Measurements from ENCODE around the gene TUBB3.

TUBB3 gene

DNA sequence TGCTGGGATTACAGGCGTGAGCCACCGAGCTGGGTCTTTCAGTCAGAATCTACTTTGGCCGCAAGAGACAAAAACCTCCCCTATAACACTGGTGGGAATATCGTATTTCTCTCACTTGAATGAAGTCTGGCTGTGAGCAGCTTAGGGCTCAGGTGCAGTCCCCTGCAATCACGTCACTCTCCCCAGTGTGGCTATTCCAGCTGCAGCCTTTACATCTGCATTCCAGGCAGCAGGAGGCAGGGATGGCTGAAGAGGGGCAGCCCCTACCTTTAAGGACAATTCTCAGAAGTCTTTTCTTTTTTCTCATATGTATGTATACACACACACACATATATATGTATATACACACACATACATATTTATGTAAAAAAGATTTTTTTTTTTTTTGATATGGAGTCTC, 28.4 kb downstream of the TUBB3 start:
- TF ChIP-seq FOXP2 (optimal IDR thresholded peaks at IDR 0.05; ENCODE audit: control extremely low read depth, extremely low read length, insufficient read depth) (no peak), EZH2 (IDR thresholded peaks at IDR 0.05) (no peak), POLR2AphosphoS5 (IDR thresholded peaks at IDR 0.05; ENCODE audit: borderline replicate concordance, low read depth, low read length) (no peak)
- Histone ChIP-seq H3K36me3 (ENCODE audit: insufficient read depth, low read length) (no peaks in the 10 kb centered on the region), H3K9me3 (ENCODE audit: low read depth, low read length) (no peaks in the 10 kb centered on the region), H3K27ac (no peak overlapping the region), H3K4me3 (no peak overlapping the region), H3K9ac (ENCODE audit: insufficient read length) (no peak overlapping the region)
- no peak for DNase-seq (ENCODE audit: low read depth, low spot score)

DNA sequence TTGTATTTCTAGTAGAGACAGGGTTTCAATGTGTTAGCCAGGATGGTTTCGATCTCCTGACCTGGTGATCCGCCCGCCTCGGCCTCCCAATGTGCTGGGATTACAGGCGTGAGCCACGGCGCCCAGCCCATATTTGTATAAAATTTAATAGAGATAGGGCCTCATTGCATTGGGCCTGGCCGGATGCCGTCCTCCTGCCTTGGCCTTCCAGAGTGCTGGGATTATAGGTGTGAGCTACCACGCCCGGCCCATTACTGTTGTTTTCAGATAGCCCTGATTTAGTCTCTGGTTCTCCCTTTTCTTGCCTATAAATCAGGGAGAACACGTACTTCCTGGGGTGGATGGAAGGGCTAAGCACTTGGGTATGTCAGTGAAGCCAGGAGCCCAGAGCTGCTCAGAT, 28.9 kb downstream of the TUBB3 start:
- Histone ChIP-seq H3K9ac (ENCODE audit: insufficient read length) (no peak overlapping the region), H3K4me3 (no peak overlapping the region), H3K9me3 (ENCODE audit: low read depth, low read length) (no peaks in the 10 kb centered on the region), H3K27ac (no peak overlapping the region), H3K36me3 (ENCODE audit: insufficient read depth, low read length) (no peaks in the 10 kb centered on the region)
- no peak for DNase-seq (ENCODE audit: low read depth, low spot score)
- TF ChIP-seq POLR2AphosphoS5 (IDR thresholded peaks at IDR 0.05; ENCODE audit: borderline replicate concordance, low read depth, low read length), result no peak
- no peak for TF ChIP-seq EZH2 (IDR thresholded peaks at IDR 0.05)
- TF ChIP-seq FOXP2 (optimal IDR thresholded peaks at IDR 0.05; ENCODE audit: control extremely low read depth, extremely low read length, insufficient read depth), result no peak

DNA sequence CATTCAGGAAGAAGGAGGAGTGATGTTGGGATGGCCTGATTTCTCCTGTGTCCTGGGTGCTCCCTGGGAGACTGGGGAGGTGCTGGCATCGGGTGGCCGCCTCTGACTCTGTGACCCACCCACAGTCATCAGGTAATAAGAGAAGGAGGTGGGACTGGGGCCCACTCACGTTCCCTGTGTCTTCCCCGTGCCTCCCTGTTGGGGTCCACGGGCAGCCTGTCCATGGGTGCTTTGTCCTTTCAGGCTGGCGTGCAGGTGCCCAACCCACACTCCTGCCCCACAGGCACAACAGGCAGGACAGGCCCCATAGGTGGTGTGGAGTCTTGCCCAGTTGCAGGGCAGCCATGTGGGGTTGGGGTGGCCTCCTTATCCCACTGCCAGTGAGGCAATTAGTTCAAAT, 29.4 kb downstream of the TUBB3 start:
- H3K4me3 ChIP-seq, result no peak overlapping the region
- TF ChIP-seq POLR2AphosphoS5 (IDR thresholded peaks at IDR 0.05; ENCODE audit: borderline replicate concordance, low read depth, low read length) (no peak), EZH2 (IDR thresholded peaks at IDR 0.05) (no peak), FOXP2 (optimal IDR thresholded peaks at IDR 0.05; ENCODE audit: control extremely low read depth, extremely low read length, insufficient read depth) (no peak)
- H3K27ac ChIP-seq, result no peak overlapping the region
- no peak overlapping the region for H3K9ac ChIP-seq (ENCODE audit: insufficient read length)
- no peak for DNase-seq (ENCODE audit: low read depth, low spot score)
- no peaks in the 10 kb centered on the region for H3K36me3 ChIP-seq (ENCODE audit: insufficient read depth, low read length)
- no peaks in the 10 kb centered on the region for H3K9me3 ChIP-seq (ENCODE audit: low read depth, low read length)

DNA sequence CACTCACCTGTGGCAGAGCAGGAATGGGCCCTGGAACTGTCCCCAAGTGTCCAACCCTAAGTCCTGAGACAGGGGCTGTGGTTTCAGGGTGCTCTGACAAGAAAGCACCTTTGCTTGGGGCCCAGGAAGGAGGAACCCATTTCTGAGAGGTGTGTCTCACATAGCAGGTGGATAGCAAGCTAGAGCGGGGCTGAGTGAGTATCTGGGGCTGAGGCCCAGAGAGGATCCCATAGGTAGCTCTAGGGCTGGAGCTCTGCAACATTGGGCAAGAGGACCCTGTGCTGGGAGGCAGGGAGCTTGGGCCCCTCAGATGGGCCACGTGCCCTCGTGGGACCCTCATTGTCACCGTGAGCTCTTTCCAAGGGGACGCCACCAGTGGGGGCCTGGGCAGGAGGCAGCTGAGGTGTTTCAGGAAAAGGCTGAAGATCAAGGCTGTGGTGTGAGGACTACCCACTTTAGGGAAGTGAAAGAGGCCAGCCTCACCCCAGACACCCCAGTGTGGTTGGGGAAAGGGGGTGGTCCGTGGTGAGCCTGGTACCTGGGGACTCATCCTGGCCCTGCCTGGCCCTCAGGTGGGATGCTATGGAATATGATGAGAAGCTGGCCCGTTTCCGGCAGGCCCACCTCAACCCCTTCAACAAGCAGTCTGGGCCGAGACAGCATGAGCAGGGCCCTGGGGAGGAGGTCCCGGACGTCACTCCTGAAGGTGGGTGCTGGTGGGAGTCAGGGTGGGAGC, 30.7 kb downstream of the TUBB3 start:
- no peak overlapping the region for H3K9ac ChIP-seq (ENCODE audit: insufficient read length)
- no peaks in the 10 kb centered on the region for H3K36me3 ChIP-seq (ENCODE audit: insufficient read depth, low read length)
- no peaks in the 10 kb centered on the region for H3K9me3 ChIP-seq (ENCODE audit: low read depth, low read length)
- no peak for DNase-seq (ENCODE audit: low read depth, low spot score)
- no peak overlapping the region for H3K4me3 ChIP-seq
- no peak overlapping the region for H3K27ac ChIP-seq
- no peak for TF ChIP-seq POLR2AphosphoS5 (IDR thresholded peaks at IDR 0.05; ENCODE audit: borderline replicate concordance, low read depth, low read length)

DNA sequence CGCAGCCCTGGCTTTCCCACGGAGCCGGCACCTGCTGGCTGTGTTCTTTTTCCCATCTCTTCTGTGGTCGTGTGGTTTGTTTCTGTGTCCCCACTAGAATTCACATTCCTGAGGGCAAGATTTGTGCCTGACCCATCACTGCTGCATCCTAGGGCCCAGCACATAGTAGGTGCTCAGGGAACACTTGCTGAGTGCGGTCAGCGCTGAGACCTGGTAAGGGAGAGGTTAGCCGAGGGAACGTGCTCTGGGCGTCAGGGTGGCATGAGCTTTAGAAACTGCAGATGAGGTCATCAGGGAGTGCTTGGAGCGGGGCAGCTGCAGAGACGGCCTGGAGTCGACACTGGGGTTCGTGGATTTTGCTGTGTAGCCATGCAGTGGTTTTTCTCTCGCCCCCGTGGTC, 31.3 kb downstream of the TUBB3 start:
- no peak for DNase-seq (ENCODE audit: low read depth, low spot score)
- no peak for TF ChIP-seq EZH2 (IDR thresholded peaks at IDR 0.05)
- no peak for TF ChIP-seq FOXP2 (optimal IDR thresholded peaks at IDR 0.05; ENCODE audit: control extremely low read depth, extremely low read length, insufficient read depth)
- no peak for TF ChIP-seq POLR2AphosphoS5 (IDR thresholded peaks at IDR 0.05; ENCODE audit: borderline replicate concordance, low read depth, low read length)
- Histone ChIP-seq H3K27ac (no peak overlapping the region), H3K9ac (ENCODE audit: insufficient read length) (no peak overlapping the region), H3K9me3 (ENCODE audit: low read depth, low read length) (no peaks in the 10 kb centered on the region), H3K4me3 (no peak overlapping the region), H3K36me3 (ENCODE audit: insufficient read depth, low read length) (no peaks in the 10 kb centered on the region)

DNA sequence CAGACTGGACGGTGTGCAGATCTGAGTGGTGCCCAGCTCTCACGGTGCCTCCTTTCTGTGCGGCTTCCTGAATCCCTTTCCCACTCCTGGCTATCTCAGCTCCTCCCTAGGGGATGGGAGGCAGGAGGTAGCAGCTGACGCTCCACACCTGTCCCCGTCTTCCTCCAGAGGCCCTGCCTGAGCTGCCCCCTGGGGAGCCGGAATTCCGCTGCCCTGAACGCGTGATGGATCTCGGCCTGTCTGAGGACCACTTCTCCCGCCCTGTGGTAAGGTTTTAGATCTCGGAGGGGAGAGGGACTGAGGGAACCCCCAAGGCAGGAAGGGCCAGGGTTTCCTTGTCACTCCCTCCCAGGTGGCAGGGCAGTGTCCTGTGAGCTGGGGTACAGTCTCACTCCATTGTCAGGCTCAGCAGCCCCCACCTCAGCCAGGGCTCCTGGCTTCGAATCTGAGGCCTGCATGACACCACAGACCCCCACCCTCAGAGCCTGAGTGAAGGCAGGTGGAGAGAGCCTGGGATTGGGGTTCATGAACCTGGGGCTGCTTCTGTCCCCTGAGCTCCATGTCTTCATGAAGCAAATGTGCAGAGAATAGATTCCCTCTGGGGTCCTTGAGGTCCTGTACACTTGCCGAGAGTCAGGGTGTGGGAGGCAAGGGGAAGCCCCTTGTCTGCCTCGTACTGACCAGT, 32.0 kb downstream of the TUBB3 start:
- no peak for DNase-seq (ENCODE audit: low read depth, low spot score)
- H3K36me3 ChIP-seq (ENCODE audit: insufficient read depth, low read length), result no peaks in the 10 kb centered on the region
- TF ChIP-seq EZH2 (IDR thresholded peaks at IDR 0.05) (no peak), POLR2AphosphoS5 (IDR thresholded peaks at IDR 0.05; ENCODE audit: borderline replicate concordance, low read depth, low read length) (no peak), FOXP2 (optimal IDR thresholded peaks at IDR 0.05; ENCODE audit: control extremely low read depth, extremely low read length, insufficient read depth) (no peak)
- H3K27ac ChIP-seq, result no peak overlapping the region
- no peak overlapping the region for H3K9ac ChIP-seq (ENCODE audit: insufficient read length)
- H3K9me3 ChIP-seq (ENCODE audit: low read depth, low read length), result no peaks in the 10 kb centered on the region
- no peak overlapping the region for H3K4me3 ChIP-seq

DNA sequence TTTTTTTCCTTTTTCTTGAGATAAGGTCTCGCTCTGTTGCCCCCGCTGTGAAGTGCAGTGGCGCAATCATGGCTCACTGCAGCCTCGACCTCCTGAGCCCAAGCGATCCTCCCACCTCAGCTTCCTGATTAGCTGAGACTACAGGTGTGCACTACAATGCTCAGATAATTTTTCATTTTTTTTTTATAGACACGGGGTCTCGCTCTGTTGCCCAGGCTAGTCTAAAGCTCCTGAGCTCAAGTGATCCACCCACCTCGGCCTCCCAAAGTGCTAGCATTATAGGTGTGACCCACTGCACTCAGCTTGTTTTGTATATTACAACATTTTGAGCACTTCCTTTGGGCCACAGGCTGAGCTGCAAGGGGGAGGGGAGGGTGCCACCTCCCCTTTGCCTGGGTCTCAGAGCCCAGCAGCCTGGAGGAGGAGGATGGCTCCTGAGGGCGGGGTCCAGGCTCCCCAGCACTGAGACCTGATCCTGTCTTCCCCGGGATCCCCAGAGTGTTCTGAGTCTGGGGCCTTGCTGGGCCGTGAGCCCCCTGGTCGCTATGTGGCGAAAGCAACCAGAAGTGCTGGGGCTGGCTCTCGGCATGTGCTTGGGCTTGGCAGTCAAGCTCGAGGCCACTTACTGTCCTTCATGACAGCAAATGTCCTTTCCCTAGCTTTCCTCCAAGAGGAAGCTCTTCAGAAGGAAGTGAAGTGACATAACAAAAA, 33.5 kb downstream of the TUBB3 start:
- Histone ChIP-seq H3K9me3 (ENCODE audit: low read depth, low read length) (no peaks in the 10 kb centered on the region), H3K36me3 (ENCODE audit: insufficient read depth, low read length) (no peaks in the 10 kb centered on the region), H3K27ac (no peak overlapping the region), H3K9ac (ENCODE audit: insufficient read length) (no peak overlapping the region), H3K4me3 (no peak overlapping the region)
- TF ChIP-seq POLR2AphosphoS5 (IDR thresholded peaks at IDR 0.05; ENCODE audit: borderline replicate concordance, low read depth, low read length) (no peak), FOXP2 (optimal IDR thresholded peaks at IDR 0.05; ENCODE audit: control extremely low read depth, extremely low read length, insufficient read depth) (no peak), EZH2 (IDR thresholded peaks at IDR 0.05) (no peak)
- no peak for DNase-seq (ENCODE audit: low read depth, low spot score)

DNA sequence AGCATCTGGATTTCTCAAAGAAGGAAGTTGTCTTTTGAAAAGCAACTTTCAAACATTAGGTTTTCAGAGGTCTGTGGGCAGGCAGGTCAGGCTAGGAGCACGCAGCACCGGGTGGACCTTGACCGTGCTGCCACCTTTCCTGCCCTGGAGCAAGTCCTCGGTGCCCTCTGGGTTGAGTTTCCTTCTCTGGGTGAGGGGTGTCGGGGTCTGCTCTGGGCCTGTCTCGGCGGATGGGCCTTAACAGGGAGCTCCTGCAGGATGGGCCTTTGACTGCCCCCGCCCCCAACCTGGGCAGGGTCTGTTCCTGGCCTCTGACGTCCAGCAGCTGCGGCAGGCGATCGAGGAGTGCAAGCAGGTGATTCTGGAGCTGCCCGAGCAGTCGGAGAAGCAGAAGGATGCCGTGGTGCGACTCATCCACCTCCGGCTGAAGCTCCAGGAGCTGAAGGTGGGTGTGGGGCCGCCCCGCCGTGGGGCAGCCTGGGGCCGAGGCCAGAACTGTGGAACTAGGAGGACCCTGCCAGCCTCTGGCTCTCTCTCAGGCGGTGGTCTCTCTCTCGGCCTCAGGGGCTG, 34.2 kb downstream of the TUBB3 start:
- no peak overlapping the region for H3K4me3 ChIP-seq
- H3K27ac ChIP-seq, result no peak overlapping the region
- DNase-seq (ENCODE audit: low read depth, low spot score), result no peak
- TF ChIP-seq EZH2 (IDR thresholded peaks at IDR 0.05) (no peak), FOXP2 (optimal IDR thresholded peaks at IDR 0.05; ENCODE audit: control extremely low read depth, extremely low read length, insufficient read depth) (no peak), POLR2AphosphoS5 (IDR thresholded peaks at IDR 0.05; ENCODE audit: borderline replicate concordance, low read depth, low read length) (no peak)
- no peaks in the 10 kb centered on the region for H3K9me3 ChIP-seq (ENCODE audit: low read depth, low read length)
- H3K36me3 ChIP-seq (ENCODE audit: insufficient read depth, low read length), result no peaks in the 10 kb centered on the region
- H3K9ac ChIP-seq (ENCODE audit: insufficient read length), result no peak overlapping the region

Data from SK-N-MC (cell line).